GM23338 (cell line): ENCODE results near the gene TECPR2.

Source experiments
- CREB1 ChIP-seq: fragments of 250-450 bp; sonication (Bioruptor Pico); IDR thresholded peaks from 2 replicates; pipeline ENCODE4 v1.5.0; 2020; ENCODE audit warnings: low read depth, mild to moderate bottlenecking, moderate library complexity
- ETS1 ChIP-seq: IDR thresholded peaks from 2 replicates; pipeline ENCODE4 v1.6.1; 2016; ENCODE audit warnings: antibody characterized with exemption
- EZH2 ChIP-seq: fragments of 200-600 bp; sonication (generic); IDR thresholded peaks from one replicate; pipeline ENCODE4 v1.8.0; 2017; ENCODE audit warnings: antibody characterized with exemption, mild to moderate bottlenecking, low read depth; ENCODE audit not compliant: unreplicated experiment
- EZH2phosphoT487 ChIP-seq: fragments of 200-600 bp; sonication (generic); IDR thresholded peaks from one replicate; pipeline ENCODE4 v1.8.1; 2018; ENCODE audit warnings: antibody characterized with exemption; ENCODE audit not compliant: unreplicated experiment
- POLR2AphosphoS5 ChIP-seq: IDR thresholded peaks from 2 replicates; pipeline ENCODE4 v1.6.1; 2016; ENCODE audit warnings: antibody characterized with exemption, low read depth
- STAT1 ChIP-seq: IDR thresholded peaks from one replicate; pipeline ENCODE4 v1.6.1; 2016; ENCODE audit warnings: antibody characterized with exemption; ENCODE audit not compliant: unreplicated experiment
- ZNF114 ChIP-seq: fragments of 250-450 bp; sonication (Bioruptor Pico); IDR thresholded peaks from 2 replicates; pipeline ENCODE4 v1.5.0; 2020; ENCODE audit warnings: mild to moderate bottlenecking, moderate library complexity
- ZNF331 ChIP-seq: fragments of 250-450 bp; sonication (Bioruptor Pico); IDR thresholded peaks from 2 replicates; pipeline ENCODE4 v1.5.0; 2020; ENCODE audit warnings: low read depth, mild to moderate bottlenecking, moderate library complexity
- TF ChIP-seq, protein P1 (sequence below): IDR thresholded peaks from one replicate; pipeline ENCODE4 v1.6.1; 2018; ENCODE audit warnings: antibody characterized with exemption; ENCODE audit not compliant: unreplicated experiment
- TF ChIP-seq, protein P2 (sequence below), 2 experiments: fragments of 200-600 bp in 1 of 2; sonication (generic) in 1 of 2; conservative IDR thresholded peaks; 2 replicates each; pipeline versions ENCODE4 v1.5.1 to v1.6.1; 2016 to 2017; ENCODE audit warnings: antibody characterized with exemption in 2 of 2, low read depth in 2 of 2, mild to moderate bottlenecking in 2 of 2, moderate library complexity in 1 of 2
- TF ChIP-seq, protein P3 (sequence below): fragments of 250-450 bp; sonication (Bioruptor Pico); IDR thresholded peaks from 2 replicates; pipeline ENCODE4 v1.5.0; 2020; ENCODE audit warnings: mild to moderate bottlenecking, moderate library complexity

GRCh38 chr14:102316338-102316742 is 46.4 kb upstream of the TECPR2 start:
- TF ChIP-seq, protein P1, sequence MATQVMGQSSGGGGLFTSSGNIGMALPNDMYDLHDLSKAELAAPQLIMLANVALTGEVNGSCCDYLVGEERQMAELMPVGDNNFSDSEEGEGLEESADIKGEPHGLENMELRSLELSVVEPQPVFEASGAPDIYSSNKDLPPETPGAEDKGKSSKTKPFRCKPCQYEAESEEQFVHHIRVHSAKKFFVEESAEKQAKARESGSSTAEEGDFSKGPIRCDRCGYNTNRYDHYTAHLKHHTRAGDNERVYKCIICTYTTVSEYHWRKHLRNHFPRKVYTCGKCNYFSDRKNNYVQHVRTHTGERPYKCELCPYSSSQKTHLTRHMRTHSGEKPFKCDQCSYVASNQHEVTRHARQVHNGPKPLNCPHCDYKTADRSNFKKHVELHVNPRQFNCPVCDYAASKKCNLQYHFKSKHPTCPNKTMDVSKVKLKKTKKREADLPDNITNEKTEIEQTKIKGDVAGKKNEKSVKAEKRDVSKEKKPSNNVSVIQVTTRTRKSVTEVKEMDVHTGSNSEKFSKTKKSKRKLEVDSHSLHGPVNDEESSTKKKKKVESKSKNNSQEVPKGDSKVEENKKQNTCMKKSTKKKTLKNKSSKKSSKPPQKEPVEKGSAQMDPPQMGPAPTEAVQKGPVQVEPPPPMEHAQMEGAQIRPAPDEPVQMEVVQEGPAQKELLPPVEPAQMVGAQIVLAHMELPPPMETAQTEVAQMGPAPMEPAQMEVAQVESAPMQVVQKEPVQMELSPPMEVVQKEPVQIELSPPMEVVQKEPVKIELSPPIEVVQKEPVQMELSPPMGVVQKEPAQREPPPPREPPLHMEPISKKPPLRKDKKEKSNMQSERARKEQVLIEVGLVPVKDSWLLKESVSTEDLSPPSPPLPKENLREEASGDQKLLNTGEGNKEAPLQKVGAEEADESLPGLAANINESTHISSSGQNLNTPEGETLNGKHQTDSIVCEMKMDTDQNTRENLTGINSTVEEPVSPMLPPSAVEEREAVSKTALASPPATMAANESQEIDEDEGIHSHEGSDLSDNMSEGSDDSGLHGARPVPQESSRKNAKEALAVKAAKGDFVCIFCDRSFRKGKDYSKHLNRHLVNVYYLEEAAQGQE, result no peak
- TF ChIP-seq, protein P2, sequence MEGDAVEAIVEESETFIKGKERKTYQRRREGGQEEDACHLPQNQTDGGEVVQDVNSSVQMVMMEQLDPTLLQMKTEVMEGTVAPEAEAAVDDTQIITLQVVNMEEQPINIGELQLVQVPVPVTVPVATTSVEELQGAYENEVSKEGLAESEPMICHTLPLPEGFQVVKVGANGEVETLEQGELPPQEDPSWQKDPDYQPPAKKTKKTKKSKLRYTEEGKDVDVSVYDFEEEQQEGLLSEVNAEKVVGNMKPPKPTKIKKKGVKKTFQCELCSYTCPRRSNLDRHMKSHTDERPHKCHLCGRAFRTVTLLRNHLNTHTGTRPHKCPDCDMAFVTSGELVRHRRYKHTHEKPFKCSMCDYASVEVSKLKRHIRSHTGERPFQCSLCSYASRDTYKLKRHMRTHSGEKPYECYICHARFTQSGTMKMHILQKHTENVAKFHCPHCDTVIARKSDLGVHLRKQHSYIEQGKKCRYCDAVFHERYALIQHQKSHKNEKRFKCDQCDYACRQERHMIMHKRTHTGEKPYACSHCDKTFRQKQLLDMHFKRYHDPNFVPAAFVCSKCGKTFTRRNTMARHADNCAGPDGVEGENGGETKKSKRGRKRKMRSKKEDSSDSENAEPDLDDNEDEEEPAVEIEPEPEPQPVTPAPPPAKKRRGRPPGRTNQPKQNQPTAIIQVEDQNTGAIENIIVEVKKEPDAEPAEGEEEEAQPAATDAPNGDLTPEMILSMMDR (conservative IDR thresholded peaks at IDR 0.05; ENCODE audit: low read depth in 2 of 2), result no peak
- TF ChIP-seq POLR2AphosphoS5 (no peak), EZH2phosphoT487 (no peak), EZH2 (no peak), CREB1 (no peak), ZNF114 (CRISPR knock-in tag) (no peak), ZNF331 (CRISPR knock-in tag) (no peak), STAT1 (no peak), ETS1 (no peak)
- TF ChIP-seq, protein P3, sequence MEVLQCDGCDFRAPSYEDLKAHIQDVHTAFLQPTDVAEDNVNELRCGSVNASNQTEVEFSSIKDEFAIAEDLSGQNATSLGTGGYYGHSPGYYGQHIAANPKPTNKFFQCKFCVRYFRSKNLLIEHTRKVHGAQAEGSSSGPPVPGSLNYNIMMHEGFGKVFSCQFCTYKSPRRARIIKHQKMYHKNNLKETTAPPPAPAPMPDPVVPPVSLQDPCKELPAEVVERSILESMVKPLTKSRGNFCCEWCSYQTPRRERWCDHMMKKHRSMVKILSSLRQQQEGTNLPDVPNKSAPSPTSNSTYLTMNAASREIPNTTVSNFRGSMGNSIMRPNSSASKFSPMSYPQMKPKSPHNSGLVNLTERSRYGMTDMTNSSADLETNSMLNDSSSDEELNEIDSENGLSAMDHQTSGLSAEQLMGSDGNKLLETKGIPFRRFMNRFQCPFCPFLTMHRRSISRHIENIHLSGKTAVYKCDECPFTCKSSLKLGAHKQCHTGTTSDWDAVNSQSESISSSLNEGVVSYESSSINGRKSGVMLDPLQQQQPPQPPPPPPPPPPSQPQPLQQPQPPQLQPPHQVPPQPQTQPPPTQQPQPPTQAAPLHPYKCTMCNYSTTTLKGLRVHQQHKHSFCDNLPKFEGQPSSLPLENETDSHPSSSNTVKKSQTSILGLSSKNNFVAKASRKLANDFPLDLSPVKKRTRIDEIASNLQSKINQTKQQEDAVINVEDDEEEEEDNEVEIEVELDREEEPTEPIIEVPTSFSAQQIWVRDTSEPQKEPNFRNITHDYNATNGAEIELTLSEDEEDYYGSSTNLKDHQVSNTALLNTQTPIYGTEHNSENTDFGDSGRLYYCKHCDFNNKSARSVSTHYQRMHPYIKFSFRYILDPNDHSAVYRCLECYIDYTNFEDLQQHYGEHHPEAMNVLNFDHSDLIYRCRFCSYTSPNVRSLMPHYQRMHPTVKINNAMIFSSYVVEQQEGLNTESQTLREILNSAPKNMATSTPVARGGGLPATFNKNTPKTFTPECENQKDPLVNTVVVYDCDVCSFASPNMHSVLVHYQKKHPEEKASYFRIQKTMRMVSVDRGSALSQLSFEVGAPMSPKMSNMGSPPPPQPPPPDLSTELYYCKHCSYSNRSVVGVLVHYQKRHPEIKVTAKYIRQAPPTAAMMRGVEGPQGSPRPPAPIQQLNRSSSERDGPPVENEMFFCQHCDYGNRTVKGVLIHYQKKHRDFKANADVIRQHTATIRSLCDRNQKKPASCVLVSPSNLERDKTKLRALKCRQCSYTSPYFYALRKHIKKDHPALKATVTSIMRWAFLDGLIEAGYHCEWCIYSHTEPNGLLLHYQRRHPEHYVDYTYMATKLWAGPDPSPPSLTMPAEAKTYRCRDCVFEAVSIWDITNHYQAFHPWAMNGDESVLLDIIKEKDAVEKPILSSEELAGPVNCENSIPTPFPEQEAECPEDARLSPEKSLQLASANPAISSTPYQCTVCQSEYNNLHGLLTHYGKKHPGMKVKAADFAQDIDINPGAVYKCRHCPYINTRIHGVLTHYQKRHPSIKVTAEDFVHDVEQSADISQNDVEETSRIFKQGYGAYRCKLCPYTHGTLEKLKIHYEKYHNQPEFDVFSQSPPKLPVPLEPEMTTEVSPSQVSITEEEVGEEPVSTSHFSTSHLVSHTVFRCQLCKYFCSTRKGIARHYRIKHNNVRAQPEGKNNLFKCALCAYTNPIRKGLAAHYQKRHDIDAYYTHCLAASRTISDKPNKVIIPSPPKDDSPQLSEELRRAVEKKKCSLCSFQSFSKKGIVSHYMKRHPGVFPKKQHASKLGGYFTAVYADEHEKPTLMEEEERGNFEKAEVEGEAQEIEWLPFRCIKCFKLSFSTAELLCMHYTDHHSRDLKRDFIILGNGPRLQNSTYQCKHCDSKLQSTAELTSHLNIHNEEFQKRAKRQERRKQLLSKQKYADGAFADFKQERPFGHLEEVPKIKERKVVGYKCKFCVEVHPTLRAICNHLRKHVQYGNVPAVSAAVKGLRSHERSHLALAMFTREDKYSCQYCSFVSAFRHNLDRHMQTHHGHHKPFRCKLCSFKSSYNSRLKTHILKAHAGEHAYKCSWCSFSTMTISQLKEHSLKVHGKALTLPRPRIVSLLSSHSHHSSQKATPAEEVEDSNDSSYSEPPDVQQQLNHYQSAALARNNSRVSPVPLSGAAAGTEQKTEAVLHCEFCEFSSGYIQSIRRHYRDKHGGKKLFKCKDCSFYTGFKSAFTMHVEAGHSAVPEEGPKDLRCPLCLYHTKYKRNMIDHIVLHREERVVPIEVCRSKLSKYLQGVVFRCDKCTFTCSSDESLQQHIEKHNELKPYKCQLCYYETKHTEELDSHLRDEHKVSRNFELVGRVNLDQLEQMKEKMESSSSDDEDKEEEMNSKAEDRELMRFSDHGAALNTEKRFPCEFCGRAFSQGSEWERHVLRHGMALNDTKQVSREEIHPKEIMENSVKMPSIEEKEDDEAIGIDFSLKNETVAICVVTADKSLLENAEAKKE (CRISPR knock-in tag), result no peak
